ENCODE measurements around the gene SLC11A2.

DNA sequence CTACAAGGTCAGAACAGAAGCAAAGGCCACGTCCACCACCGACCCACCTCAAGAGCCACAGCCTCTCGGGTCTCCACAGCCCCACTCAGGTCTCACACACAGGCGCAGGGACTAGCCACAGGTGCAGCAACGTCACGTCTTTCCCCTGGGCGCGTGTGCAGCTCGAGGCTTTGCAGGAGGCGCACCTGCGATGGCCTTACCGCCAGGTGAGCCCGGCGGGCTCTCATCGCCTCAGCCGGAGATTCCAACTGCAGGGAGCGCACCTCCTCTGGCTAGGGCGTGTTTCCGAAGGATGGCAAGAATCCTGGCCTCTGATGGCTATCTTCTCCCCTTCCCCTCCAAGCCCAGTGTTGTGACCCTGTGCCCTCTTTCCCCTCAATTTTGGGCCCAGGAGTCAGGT, 73.7 kb downstream of the SLC11A2 start, which contains the start of gene HIGD1C:
- TF ChIP-seq REST (IDR thresholded peaks at IDR 0.05; ENCODE audit: insufficient read depth in 1 of 2, low read depth in 2 of 2, low read length in 2 of 2): no peak
- no peak for TF ChIP-seq POLR2AphosphoS5 (IDR thresholded peaks at IDR 0.05; ENCODE audit: low read depth, low read length)
- no peak for TF ChIP-seq TAF1 (IDR thresholded peaks at IDR 0.05; ENCODE audit: borderline replicate concordance, insufficient read depth, low read length)
- TF ChIP-seq SIN3A (IDR thresholded peaks at IDR 0.05; ENCODE audit: borderline replicate concordance, insufficient read depth, low read length): no peak
